ENCODE data around the gene DLEC1. TPM values are rescaled to one million over a fixed set of nuclear protein-coding genes. Genes with fewer than 3 reads are reported as not detected.

DLEC1 gene
- total and polyA plus RNA-seq, 7 donors, result 0.16 to 0.60 (median 0.41) TPM

DNA sequence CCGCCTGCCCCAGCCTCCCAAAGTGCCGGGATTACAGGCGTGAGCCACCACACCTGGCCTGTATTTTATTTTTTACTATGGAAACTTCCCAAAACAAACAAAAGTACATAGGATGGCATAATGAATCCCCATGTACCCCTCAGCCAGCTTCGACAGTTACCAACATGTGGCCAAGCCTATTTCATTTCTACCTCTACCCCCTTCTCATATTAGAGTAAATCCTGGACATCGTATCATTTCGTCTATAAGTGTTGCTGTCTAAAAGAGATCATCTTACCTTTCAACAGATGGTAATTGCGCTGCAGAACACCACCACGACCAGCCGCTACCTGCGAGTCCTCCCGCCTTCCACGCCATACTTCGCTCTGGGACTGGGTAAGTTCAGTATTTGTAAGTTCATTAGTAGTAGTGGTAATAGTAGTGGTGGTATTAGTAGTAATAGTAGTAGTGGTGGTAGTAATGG lies 44.9 kb downstream of the DLEC1 start:
- H3K4me1 ChIP-seq, result no peaks in the 10 kb centered on the region
- no peak overlapping the region for H3K4me3 ChIP-seq
- no peak for DNase-seq
- H3K27ac ChIP-seq, result no peak overlapping the region
- TF ChIP-seq EP300 (IDR thresholded peaks at IDR 0.05), result no peak
- TF ChIP-seq POLR2A (IDR thresholded peaks at IDR 0.05), result no peak
- no peak for TF ChIP-seq POLR2AphosphoS5 (IDR thresholded peaks at IDR 0.05)
- TF ChIP-seq CTCF (IDR thresholded peaks at IDR 0.05), result no peak
- 94 to 96% methylated on average over 13 of the region's 13 CpGs for WGBS, 2 donors
- intact Hi-C loops (cut with DNase I), result no loop called here
- H3K36me3 ChIP-seq, result no peaks in the 10 kb centered on the region
- H3K27me3 ChIP-seq, result no peaks in the 10 kb centered on the region
- H3K9me3 ChIP-seq, result no peaks in the 10 kb centered on the region

DNA sequence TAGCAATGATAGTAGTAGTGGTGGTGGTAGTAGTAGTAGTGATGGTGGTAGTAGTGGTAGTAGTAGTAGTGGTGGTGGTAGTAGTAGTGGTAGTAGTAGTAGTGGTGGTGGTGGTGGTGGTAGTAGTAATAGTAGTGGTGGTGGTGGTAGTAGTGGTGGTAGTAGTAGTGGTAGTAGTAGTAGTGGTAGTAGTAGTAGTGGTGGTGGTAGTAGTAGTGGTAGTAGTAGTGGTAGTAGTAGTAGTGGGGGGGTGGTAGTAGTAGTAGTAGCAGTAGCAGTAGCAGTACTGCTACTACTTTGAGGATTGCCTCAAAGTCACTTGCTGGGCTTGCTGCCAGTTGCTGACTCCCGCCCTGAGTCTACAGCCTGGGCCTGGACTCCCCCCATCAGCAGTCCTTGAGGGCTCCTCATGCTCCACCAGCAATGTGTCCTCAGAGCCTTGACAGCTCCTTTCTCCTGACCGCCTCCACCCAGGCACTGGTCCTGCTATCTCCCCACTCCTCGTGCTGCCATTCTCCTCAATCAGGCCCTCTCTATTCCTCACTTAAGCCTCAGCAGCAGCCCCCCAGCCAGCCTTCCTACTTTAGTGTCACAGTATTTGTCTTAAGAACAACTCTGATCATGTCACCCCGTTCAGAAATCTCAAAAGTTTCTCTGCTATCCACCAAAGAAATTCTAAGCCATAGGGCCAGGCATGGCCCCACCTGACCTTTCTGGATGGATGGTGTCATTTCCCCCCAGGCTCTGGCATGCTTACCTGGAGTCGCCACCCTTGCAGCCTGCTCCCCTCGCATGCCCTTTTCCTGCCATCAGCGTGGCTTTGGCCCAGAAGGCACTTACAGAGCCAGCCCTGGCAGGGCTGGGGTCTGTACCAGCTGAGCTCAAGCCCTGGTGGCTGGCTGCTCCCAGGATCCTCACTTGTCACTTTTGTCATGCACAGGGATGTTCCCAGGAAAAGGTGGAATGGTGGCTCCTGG lies 45.6 kb downstream of the DLEC1 start:
- DNase-seq, result no peak
- no peak for TF ChIP-seq POLR2AphosphoS5 (IDR thresholded peaks at IDR 0.05)
- TF ChIP-seq EP300 (IDR thresholded peaks at IDR 0.05), result no peak
- no peak for TF ChIP-seq CTCF (IDR thresholded peaks at IDR 0.05)
- no peak for TF ChIP-seq POLR2A (IDR thresholded peaks at IDR 0.05)

DNA sequence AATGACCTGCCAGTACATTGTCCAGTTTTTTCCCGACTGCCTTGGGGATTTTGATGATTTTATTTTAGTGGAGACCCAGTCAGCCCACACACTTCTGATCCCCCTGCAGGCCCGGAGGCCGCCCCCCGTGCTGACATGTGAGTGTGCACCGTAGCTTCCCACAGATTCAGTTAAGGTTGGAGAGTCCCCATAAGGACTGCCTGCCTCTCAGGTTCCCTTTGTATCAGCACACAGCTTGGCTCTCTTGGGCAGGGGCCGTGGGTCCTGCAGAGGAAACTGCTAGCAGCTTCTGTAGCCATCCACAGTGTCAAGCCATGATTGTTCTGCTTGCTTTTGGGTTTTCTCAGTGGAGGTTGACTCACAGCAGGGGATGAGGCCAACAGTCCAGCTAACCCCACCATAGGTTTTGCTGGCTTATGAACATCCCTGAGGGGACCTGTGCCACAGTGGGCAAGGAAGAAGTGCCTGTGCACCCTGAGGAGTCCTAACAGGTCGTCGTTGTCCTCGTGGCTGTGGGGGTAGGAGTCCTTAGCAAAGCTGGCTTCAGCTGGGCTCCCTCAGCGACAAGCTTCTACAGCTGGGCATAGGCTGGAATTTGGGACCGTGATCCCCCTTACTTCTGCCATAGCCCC lies 46.4 kb downstream of the DLEC1 start:
- Histone ChIP-seq H3K4me3 (no peak overlapping the region), H3K9me3 (no peaks in the 10 kb centered on the region), H3K27me3 (no peaks in the 10 kb centered on the region), H3K27ac (no peak overlapping the region), H3K36me3 (no peaks in the 10 kb centered on the region), H3K4me1 (no peaks in the 10 kb centered on the region)
- intact Hi-C loops (cut with DNase I), result no loop called here
- no peak for DNase-seq
- TF ChIP-seq CTCF (IDR thresholded peaks at IDR 0.05), result no peak
- TF ChIP-seq EP300 (IDR thresholded peaks at IDR 0.05), result no peak
- no peak for TF ChIP-seq POLR2AphosphoS5 (IDR thresholded peaks at IDR 0.05)
- no peak for TF ChIP-seq POLR2A (IDR thresholded peaks at IDR 0.05)
- 88 to 89% methylated on average over 11 of the region's 11 CpGs for WGBS, 2 donors

More for the DNA sequence above, 45.6 kb downstream of the DLEC1 start:
- H3K27me3 ChIP-seq, result no peaks in the 10 kb centered on the region
- 61 to 75% methylated on average over 7 of the region's 7 CpGs for WGBS, 2 donors
- H3K36me3 ChIP-seq, result no peaks in the 10 kb centered on the region
- no peak overlapping the region for H3K4me3 ChIP-seq
- no peaks in the 10 kb centered on the region for H3K4me1 ChIP-seq
- intact Hi-C loops (cut with DNase I), result no loop called here
- H3K27ac ChIP-seq, result no peak overlapping the region
- no peaks in the 10 kb centered on the region for H3K9me3 ChIP-seq

DNA sequence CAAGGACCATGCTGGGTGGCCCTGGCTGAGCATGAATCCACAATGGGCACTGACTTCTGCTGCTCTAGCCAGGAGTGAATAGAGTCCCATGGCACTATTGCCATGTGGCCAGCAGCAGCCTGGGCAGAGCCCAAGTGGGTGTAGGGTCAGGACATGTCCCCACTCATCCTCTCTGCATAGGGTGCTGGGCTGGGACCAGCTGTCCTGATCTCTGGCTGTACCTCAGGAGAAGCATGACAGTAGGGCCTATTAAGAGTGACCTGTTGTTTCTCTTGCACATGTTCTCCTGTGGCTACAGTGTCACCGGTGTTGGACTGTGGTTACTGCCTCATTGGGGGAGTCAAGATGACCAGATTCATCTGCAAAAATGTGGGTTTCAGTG lies 46.9 kb downstream of the DLEC1 start:
- Histone ChIP-seq H3K36me3 (no peaks in the 10 kb centered on the region), H3K27ac (no peak overlapping the region), H3K27me3 (no peaks in the 10 kb centered on the region), H3K4me3 (no peak overlapping the region), H3K4me1 (no peaks in the 10 kb centered on the region), H3K9me3 (no peaks in the 10 kb centered on the region)
- intact Hi-C loops (cut with DNase I), result no loop called here
- WGBS, 2 donors, result 86 to 94% methylated on average over 1 of the region's 1 CpG
- TF ChIP-seq POLR2AphosphoS5 (IDR thresholded peaks at IDR 0.05) (no peak), POLR2A (IDR thresholded peaks at IDR 0.05) (no peak), EP300 (IDR thresholded peaks at IDR 0.05) (no peak), CTCF (IDR thresholded peaks at IDR 0.05) (no peak)
- no peak for DNase-seq
